Measurements from ENCODE around the gene LRTM1.

Gene LRTM1

DNA sequence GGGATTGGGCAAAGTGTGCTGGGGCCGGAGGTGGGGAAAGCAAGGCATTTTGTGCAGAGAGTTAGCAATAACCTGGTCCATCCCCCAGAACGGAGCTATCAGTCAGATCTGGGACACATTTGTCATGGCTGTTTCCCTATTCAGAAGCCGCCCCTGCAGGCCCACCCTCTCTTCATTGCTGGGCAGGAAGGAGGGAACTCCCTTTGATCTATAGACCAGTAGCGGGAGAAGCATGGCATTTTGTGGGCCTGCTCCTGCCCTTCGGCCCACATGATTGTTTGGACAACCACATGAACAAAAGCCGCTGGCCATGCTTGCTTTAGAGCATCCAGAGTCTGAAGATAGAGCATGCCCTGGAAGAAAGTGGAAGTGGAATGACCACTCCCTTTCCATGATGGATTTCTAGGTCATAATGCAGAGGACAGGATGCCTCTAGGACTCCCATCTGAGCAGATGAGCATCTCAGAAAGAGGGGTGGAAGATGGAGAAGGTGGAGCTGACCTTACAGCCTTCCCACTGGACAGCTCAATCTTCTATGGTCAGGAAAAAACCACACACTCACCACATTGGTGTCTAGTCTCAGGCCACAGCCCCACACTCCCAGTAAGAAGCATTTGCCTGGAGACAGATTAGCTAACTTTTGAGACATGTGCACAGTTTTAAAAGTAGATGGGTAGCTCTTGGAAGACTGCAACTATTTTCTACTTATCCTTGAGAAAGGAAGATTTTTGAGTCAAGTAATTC lies 11.9 kb upstream of the LRTM1 start:
- DNase-seq, result no peak

DNA sequence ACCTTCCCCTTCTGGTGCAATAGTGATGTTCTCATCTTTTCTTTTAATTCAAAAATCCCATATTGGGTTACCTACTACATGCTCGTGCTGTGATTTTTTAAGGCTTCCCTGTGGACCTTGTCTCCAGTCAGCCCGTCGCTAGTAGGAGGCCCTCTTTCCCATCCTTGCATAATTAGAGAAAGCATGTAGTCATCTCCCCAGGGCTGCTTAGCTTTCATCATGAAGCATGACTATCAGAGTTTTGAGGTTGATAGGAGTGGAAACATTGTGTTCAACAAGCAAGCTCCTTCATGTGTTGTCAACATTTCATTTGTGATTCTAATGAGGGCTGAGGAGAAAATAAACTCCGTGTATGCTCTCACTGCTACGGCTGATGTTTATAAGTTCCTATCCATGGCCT lies 8.7 kb upstream of the LRTM1 start:
- no peak for DNase-seq

DNA sequence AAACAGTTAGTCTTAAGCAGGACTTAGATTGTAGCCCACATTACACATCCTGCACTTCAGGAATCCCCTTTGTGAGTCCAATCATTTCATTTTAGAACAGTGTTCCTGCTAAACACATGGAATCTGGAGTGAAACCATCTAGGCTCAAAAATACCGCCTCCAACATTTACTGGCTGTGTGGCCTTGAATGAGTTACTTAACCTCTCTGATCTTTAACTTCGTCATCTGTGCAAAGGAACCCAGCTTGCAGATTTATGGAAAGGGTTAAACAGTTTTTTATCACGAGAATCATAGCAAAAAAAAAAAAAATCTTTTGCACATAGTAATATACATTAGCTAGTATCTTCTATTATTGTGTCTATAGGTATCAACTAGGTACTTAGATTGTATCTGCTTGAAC lies 8.0 kb upstream of the LRTM1 start:
- DNase-seq, result no peak

DNA sequence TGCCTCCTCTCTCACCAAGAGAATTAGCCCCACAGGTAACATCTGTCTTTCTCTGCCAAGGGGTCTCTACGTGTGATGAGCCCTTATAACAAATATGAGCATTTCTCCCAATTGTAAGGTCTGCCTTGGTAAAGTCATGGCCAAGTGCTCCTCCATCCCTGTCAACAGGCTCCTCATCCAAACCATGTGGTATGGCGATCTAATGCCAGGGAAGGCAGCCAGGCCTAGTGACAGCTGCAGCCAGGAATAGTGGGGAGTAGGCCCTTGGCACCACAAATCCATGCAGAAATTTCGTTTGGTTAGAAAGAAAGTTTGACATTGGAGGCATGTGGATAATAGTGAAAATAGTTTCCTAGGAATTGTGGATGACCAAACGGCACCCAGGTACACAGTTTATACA lies 4.7 kb upstream of the LRTM1 start:
- no peak for DNase-seq

DNA sequence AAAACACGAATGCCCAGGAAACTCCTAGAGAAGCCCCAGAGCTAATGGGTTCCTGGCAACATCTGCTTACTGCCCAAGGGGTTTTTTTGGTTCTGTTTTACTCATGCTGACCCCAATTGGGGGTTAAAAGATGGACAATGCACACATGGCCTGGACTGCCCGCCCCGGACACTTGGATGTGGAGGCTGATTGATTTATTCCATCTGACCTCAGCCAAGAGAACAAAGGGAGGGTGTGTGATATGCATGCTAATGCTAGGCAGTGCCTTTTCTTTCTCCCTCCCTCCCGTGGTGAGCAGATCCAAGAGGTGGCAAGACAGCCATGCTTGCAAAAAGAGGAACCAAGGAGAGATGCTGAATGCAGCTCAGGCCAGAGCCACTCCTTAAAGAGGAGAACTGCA lies 3.3 kb upstream of the LRTM1 start:
- no peak for DNase-seq

DNA sequence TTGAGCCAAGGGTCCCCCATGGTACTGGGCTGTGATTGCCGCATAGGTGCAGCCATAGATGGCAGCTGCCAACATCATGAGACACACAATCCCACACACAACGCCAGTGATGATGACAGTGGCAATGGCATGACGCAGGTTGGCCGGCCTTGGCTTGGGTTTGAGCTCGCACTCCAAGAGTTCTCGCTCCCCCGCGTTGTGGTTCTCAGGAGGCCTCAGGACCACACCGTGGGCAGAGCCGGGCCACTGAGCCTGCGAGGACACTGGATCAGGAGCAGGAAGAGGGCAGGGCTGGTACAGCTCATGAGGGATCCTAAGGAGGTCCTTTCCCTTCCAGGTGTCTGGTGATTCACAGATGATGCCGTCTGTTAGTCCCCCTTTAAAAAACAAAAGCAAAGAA lies 9.3 kb downstream of the LRTM1 start:
- no peak for DNase-seq

DNA sequence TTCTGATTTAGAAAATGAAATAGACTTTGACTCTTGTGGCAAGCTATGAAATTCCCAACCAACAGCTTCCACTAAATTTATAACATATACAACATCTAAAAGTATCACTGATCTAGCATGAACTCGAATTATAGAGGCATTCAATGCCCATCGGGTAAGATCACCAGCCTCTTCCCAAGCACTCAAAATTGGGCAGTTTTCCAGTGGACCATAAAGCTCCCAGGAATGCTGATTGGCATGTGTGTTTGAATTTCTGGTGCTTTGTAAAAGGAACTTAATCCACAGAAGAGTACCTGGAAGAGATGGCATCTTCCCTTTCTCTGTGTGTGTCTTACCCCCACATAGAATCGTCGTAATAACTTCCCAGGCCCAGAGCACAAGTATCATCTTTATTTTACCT lies 10.0 kb downstream of the LRTM1 start:
- no peak for DNase-seq

DNA sequence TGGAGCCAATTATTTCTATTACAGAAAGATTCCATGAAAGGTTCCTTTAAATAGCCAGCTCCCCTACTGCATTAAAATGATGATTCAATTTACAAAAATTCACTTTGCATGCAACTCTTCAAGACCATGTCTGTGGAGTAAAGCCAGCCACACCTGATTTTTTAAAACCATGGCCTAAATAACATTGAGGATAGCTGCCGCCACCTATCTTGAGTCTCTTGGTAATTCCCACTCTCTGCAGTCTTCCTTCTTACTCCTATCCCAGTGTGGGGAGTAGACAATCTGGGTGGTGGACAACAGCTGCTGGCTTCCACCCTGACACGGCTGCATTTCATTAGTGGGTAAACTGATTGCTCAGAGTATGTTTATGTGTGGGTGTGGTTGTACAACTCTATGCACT lies 10.7 kb downstream of the LRTM1 start:
- DNase-seq, result no peak

DNA sequence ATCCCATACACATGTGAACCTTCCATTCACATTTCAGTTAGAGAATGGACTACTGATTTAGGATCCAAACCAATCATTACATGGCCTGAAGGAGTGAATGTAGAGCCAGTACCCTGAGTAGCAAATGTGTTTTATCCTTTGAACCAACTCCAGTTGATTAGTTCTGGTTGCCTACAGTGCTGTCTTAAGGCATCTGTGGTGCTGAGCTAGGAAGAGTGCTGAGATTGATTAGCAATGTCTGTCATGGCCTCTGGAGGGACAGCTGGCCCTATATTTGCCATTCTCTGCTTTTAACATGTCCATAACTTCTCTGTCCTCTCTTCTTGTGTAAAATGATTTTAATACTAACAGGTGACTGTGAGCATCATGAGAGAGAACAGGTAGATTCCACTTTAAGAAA lies 11.1 kb downstream of the LRTM1 start:
- DNase-seq, result no peak

DNA sequence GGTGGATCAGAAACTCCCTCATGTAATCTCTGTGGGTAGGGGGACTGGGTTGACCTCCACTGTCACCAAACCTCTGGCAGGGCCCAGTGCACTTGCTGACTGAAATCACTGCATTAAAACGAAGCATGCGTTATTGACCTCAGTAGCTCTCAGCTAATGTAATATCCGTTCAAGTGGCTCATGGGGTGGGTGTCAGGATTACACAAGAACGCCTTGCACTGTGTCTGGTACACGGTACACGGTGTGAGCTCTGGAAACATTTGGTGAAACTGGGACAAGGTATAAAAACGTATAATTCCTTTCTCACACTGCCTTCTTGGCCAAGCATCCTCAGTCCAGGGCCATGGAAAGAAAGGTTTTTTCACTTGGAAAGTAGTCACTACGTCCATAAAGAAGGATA lies 11.9 kb downstream of the LRTM1 start:
- DNase-seq, result no peak

DNA sequence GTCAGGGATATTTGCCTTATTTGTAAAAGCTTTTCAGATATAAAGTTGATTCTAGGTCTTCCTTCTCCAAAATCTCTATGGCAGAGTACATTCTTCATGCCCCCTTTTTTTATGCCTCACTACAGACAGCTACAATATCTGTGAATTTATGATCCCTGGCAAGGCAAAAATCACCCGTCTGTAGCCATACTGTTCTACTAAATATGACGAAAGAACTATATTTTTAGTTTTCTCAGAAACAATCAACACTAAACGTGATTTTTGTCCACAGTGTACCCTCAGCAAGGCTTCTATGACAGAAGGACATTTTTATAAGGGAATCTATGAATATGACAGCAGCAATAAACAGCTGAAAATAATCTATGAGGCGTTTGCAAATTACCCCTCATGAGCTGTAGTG lies 12.7 kb downstream of the LRTM1 start:
- no peak for DNase-seq

DNA sequence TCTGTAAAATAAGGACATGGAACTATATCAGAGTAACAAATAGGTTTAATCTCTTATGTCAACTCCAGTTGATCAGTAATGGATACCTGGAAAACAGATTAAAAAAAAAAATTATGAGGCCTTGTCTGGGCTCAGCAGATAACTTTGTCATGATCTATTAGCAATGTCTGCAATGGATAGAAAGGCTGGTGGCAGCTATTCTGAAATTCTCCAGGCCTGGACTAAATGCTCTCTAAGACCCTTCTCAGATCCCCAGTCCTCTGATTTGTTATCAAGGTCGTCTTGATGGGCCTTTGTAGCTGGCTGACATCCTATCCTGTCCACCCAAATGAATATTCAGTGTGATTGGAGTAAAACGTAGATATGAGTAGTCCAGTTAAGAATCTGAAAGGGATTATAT lies 13.7 kb downstream of the LRTM1 start:
- DNase-seq, result no peak

DNA sequence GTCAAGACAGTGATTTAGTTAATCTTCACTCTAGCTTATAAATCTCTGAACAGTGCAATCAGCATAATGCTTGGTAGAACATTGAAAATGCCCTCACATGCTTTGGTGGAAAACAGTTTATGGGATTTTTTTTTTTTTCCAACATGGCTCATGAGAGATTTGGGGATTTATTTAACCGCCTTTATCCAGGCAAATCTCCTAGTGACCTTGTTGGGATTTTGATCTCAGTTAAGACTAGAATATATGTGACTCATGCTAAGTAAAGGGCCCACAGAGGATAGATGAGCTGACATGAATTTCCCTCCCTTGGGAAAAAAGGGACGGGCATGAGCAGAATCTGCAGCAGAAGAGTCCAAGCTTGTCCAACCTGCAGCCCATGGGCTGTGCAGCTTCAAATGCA lies 18.7 kb downstream of the LRTM1 start:
- DNase-seq, result no peak

DNA sequence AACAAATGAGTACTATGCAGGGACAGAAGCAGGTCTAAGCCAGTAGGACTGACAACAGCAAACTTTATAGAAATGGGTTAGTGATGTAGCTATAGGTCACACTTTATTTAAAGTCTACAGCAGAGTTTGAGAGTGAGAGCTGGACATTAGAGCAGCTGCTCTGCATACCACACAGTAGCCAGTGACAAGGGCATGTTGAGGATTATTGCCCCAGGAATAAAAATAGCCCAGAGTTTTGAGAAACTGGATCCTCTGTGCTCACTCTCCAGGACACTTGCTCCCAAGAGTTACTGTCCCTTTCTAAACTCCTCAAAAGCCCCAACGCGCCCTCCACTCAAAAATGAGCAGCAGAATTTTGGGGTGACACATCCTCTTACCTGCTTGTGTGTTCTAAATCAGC lies 21.1 kb downstream of the LRTM1 start:
- no peak for DNase-seq

DNA sequence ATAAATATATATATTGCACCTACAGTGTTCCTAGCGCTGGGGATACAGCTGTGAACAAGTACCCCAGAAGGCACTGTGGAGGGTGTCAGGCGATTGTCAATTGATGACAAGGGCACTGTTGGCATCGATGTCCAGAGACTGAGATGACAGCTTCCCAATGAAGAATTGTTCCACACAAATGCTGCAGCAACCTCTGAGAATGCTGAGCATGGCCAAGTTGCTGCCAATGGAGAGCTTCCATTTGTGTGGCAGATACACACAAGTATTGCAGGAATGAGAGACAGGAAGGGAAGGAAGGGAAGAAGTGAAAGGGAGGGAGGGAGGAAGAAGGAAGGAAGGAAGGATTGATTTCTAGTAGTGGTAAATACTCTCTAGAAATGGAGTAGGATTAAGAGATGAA lies 21.9 kb downstream of the LRTM1 start:
- no peak for DNase-seq

DNA sequence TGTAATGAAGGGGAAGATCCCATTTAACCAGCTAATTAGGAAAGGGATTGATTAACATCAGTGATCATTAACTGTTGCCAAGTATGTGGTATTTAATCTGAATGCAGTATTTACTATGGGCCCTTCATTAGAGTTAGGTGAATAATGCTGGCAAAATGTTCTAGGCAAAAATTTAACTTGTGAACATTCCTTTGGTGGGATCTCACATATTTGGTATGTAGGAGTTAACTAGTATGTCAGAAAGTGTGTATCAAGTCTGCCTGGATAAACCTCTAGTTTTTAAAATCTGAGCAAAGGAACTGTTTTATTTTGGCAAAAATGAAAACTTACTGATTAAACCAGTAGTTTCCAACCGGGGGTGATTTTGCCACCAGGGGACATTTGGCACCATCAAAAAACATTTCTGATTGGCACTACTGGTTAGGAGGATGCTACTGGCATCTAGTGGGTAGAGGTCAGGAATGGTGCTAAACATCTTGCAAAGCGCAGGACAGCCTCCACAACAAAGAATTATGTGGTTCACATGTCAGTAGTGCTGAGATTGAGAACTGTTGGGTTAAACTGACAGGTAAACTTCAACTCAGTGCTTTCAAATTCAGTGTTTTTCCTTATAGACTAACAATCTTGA lies 22.5 kb downstream of the LRTM1 start:
- DNase-seq, result no peak

DNA sequence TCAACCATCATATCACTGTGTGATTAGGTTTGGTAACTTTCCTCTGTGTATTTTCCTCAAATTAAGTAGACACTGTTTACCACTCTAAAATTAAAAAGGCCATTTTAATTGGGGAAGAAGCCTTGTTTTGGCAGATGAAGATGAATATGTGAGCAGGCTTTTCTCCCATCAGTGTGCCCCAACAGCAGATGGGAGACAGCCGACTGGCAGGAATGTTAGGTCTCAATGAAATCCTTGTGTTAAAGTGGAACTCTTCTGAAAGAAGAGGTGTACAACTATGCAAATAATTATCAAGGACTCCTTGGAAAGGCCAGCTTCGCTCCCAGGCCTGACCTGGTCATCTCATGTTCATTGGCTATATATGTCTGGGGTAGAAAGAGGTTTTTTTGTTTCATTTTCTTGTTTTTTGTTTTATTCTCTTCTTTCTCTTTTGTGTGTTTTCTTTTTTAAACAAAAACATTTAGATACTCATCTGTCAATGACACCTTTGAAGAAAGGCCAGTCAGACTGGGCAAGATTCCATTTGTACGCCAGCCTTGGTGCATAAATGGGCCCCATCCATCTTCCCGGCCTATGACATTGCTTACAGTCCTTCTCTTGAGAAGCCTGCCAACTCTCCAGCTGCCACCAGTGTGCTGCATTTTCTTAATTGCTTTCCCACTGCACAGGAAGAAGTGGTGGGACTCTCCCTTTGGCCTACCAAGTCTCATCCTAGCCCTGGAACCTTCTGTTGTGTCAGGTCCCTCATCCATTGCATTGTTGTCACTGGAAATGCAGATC lies 25.8 kb downstream of the LRTM1 start:
- DNase-seq, result no peak

DNA sequence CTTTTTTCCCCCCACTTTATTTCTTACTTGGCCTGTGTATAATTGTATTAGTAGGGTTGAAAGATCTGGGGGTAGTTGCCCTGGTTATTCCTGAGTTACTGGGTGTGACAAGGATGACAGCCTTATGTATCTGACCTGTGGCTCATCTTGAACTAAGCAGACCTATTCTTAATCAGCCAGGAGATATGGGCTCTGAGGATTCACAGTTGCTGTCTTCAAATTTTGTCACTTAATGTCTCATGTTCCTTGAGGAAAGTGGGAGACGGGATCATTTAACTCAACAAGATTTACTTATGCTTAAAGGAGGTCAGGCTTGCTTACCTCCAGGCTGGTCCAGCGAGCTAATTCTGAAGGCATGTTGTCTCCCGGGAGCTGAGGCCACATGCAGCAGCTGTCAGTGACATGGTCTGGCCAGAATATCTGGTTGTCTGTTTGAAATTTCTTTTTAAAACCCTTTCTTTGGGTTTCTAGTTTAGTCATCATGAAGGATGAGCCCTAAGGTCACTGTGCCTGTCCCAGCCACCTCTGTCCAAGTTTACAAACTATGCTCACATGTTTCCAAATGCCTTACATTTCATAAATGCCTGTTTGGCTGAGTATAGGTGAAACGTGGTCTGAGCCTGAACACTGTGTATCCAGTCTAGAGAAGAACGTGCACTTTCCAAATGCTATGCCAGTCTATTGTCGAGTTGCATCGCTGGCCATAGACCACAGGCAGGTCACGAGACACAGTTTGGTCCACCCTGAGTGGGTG lies 26.8 kb downstream of the LRTM1 start:
- DNase-seq, result no peak

DNA sequence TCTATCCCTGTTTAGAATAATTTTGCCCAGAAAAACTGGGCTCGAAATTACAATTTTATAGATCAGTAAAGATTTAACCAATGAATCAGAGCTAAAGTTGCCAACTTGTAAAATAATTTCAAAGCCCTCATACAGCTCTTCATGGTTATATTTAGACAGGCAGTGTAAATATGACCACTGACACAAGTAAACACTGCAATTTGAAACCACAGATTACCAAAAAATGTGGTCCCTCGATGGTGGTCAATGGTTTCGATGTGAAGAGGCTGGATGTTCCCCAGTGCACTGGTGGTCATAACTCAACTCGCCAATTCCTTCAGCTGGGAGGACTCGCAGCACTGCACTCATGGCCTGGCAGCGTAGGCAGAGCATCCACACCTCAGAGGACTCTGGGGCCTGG lies 28.6 kb downstream of the LRTM1 start:
- DNase-seq, result no peak

DNA sequence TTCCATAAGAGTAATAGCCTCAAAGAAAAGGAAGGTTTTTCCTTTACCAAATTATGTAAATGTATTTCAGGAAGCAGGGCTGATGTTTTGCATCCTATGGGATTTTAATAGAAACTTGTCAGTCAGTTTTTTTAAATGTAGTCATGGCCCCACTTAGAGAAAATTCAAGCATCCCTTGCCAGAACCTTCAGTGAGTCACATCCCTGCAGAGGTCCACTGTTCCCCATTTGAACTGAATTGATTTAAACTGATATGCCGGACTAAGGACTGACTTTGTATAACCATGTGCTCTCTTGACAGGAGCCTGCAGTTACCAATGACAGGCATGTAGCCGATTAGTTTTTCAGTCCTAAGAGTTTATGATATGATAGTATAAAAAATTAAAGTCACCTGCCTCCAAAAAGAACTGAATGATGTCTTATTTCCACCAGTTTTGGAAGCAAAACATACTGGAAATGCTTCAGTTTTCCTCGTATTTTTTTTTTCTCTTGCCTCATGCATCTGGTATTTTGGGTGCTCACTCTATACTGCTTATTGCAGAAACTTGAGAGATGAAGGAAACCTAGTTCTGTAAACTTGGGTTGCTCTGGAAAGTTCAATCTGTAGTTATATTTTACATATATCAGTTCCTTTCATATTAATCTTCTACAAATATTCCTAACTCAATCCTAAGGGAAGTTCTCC lies 30.7 kb downstream of the LRTM1 start:
- no peak for DNase-seq

DNA sequence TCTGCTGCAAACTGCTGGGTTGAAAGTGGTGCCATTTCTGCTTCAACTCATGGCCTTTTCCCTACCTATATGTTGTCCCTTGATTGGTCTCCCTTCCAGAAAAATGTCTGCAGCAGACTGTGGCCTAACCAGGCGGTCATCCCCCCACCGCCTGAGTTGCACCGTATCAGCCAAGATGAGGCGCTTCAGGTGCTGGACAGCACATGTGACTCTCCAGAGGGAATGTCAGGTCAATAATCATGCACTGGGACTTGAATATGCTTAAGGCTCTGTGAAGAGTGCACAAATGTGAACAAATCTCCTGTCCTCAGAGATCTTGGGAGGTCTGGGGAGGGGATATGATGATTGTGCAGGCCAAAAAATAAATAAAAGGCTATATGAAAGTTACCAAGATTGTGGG lies 32.2 kb downstream of the LRTM1 start:
- DNase-seq, result no peak

DNA sequence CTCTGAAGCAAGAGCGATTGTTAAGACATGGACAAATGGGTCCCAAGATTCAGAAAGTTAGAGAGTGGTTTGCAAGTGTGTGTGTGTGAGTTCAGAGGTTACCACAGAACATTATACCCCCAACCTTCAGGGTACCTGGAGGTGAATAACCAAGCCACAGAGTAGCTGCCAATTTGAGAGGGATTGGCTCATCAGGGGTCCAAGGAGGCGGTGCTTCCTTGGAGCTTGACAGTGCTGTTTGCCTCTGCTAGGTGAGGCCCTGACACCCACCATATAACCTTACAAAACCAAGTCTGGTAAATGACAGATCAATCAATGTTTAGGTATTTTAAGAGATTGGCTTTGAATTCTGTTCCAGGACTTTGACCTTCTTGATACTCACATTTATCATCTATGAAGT lies 35.7 kb downstream of the LRTM1 start:
- no peak for DNase-seq

DNA sequence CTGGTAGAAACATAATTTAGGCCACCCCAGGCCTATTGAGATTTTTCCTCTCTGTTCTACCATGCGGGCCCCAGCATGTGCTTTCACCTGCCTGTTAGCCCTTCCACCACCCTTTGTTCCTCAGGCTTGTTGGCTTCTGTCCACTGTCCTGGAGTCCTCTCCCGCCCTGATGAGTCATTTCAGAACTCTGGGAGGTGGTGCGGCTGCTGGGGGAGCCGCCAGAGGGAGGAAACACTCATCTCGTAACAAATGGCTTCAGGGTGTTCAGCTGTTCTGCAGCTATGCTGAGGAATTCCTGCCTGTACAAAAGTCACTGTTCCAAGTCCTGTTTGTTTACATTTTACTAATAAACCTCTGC lies 36.3 kb downstream of the LRTM1 start:
- DNase-seq, result no peak
